ENCODE results near the gene FBXO10.

DNA sequence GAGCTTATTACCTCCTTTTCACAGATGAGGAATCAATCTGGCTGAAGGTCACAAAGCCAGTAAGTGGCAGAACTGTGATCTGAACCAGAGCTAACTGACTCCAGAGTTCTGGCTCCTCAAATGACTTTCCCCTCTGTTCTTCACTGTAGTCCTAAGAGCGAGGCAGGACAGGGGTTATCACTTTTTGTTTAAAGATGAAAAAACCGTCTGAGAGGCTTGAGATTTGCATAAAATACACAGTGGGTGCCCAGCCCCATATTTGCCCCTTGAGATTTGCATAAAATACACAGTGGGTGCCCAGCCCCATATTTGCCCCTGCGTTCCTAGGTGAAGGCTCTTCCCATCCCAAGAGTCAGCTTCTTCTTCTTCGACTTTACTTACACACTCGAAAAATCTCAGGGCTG, 667 bp downstream of the FBXO10 start:
- TF ChIP-seq, protein P1, sequence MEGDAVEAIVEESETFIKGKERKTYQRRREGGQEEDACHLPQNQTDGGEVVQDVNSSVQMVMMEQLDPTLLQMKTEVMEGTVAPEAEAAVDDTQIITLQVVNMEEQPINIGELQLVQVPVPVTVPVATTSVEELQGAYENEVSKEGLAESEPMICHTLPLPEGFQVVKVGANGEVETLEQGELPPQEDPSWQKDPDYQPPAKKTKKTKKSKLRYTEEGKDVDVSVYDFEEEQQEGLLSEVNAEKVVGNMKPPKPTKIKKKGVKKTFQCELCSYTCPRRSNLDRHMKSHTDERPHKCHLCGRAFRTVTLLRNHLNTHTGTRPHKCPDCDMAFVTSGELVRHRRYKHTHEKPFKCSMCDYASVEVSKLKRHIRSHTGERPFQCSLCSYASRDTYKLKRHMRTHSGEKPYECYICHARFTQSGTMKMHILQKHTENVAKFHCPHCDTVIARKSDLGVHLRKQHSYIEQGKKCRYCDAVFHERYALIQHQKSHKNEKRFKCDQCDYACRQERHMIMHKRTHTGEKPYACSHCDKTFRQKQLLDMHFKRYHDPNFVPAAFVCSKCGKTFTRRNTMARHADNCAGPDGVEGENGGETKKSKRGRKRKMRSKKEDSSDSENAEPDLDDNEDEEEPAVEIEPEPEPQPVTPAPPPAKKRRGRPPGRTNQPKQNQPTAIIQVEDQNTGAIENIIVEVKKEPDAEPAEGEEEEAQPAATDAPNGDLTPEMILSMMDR (IDR thresholded peaks at IDR 0.05) = no peak
- TF ChIP-seq POLR2AphosphoS5 (IDR thresholded peaks at IDR 0.05) = no peak

All from breast epithelium (tissue), 3 donors.